Cardiac muscle cell (in vitro differentiated cells and primary cell): Measurements from ENCODE around the gene ZSWIM6. TPM values are rescaled to one million over a fixed set of nuclear protein-coding genes. Genes with fewer than 3 reads are reported as not detected.

Experiments used
- DNase-seq, 2 donors: peaks; one replicate each; pipeline versions ENCODE4 v3.0.0 to v3.0.0-alpha.2; 2010 to 2017; ENCODE audit warnings: low read depth in 1 of 2, low spot score in 1 of 2
- H3K27ac ChIP-seq: fragments of 200-600 bp; sonication (generic); 2 replicates; pipeline ENCODE4 v1.5.1; 2016
- H3K27me3 ChIP-seq: fragments of 200-600 bp; sonication (generic); 2 replicates; pipeline ENCODE4 v1.6.0; 2016; ENCODE audit warnings: control low read depth
- H3K36me3 ChIP-seq: fragments of 200-600 bp; sonication (generic); 2 replicates; pipeline ENCODE4 v1.5.1; 2016; ENCODE audit warnings: control low read depth
- H3K4me1 ChIP-seq: fragments of 200-600 bp; sonication (generic); 2 replicates; pipeline ENCODE4 v1.8.1; 2017; ENCODE audit warnings: low read depth, mild to moderate bottlenecking, mixed run types
- H3K4me3 ChIP-seq: fragments of 200-600 bp; sonication (generic); 2 replicates; pipeline ENCODE4 v1.5.1; 2016; ENCODE audit warnings: mild to moderate bottlenecking
- H3K9me3 ChIP-seq: fragments of 200-600 bp; sonication (generic); 2 replicates; pipeline ENCODE4 v1.5.1; 2017; ENCODE audit warnings: low read depth, mild to moderate bottlenecking, control low read depth
- polyA plus RNA-seq: library from polyadenylated mRNA; unstranded; fragments of >200 nt; fragmentation: Nextera tagmentation; extraction: Ambion mirVana; gene quantifications from 2 replicates; pipeline ENCODE4 v1.2.1, GENCODE V29; 2016
- total RNA-seq: library from RNA; depleted of rRNA; stranded (reverse); fragments of >200 nt; gene quantifications from 2 replicates; pipeline ENCODE4 v1.2.3, GENCODE V29; 2016
- TF ChIP-seq, protein P1 (sequence below): IDR thresholded peaks from 2 replicates; pipeline ENCODE4 v1.5.1; 2012; ENCODE audit warnings: low read depth, mild to moderate bottlenecking, low read length

Gene ZSWIM6
- total and polyA plus RNA-seq, 2 experiments from 2014 or later: 3.4 to 8.3 TPM

DNA sequence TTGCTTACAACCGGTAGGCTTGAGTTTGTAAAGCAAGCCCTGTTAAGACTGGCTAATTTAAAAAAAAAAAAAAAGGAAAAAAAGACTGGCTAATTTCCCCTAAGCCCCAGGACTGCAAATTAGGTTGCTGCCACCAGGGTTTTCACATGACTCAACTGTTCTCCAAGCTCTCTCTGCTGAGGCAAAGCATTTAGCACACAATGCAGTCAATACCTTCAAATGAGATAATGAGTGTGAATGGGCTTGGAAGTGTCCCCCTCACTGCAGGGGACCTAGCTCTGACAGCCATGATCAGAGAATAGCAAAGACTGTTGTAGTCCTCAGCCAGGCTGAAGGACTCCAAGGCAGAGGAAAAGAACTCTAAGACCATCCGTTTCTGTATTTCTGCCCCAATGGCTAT, 42.8 kb upstream of the ZSWIM6 start:
- TF ChIP-seq, protein P1, sequence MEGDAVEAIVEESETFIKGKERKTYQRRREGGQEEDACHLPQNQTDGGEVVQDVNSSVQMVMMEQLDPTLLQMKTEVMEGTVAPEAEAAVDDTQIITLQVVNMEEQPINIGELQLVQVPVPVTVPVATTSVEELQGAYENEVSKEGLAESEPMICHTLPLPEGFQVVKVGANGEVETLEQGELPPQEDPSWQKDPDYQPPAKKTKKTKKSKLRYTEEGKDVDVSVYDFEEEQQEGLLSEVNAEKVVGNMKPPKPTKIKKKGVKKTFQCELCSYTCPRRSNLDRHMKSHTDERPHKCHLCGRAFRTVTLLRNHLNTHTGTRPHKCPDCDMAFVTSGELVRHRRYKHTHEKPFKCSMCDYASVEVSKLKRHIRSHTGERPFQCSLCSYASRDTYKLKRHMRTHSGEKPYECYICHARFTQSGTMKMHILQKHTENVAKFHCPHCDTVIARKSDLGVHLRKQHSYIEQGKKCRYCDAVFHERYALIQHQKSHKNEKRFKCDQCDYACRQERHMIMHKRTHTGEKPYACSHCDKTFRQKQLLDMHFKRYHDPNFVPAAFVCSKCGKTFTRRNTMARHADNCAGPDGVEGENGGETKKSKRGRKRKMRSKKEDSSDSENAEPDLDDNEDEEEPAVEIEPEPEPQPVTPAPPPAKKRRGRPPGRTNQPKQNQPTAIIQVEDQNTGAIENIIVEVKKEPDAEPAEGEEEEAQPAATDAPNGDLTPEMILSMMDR: no peak
- no peak for DNase-seq
- Histone ChIP-seq H3K27me3 (no peaks in the 10 kb centered on the region), H3K27ac (no peak overlapping the region), H3K4me1 (no peaks in the 10 kb centered on the region), H3K4me3 (no peak overlapping the region), H3K9me3 (no peaks in the 10 kb centered on the region), H3K36me3 (no peaks in the 10 kb centered on the region)

DNA sequence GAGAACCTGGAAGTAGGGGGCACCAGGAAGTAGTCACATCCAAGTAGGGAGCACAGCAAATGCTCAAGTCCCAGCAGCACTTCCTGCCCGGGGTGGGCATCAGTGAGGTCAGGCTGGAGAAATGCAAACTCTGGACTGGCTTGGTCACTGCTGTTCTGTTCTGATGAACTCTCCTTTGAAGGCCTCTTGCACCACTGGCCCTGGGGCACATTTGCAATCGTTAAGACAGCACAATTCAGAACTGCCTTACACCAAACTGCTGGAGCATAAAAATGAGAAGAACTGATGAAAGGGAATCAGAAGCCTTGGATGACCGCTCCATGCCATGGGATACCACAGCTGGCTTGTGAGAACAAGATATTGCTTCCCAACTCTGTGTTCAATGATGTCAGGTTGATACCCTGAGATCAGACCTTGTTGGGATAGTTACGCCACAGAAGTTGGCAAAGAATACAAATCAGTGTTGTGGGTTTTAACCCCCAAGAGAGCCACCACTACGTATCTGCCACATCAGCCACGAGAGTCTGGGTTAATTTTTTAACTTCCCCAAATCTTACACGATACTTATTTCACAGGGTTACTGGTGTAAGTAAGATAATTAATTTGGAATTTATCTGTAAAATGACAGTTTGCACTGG, 42.3 kb upstream of the ZSWIM6 start:
- Histone ChIP-seq H3K36me3 (no peaks in the 10 kb centered on the region), H3K9me3 (no peaks in the 10 kb centered on the region), H3K27ac (no peak overlapping the region), H3K27me3 (no peaks in the 10 kb centered on the region), H3K4me1 (no peaks in the 10 kb centered on the region), H3K4me3 (no peak overlapping the region)
- DNase-seq: no peak
- TF ChIP-seq, protein P1: no peak

DNA sequence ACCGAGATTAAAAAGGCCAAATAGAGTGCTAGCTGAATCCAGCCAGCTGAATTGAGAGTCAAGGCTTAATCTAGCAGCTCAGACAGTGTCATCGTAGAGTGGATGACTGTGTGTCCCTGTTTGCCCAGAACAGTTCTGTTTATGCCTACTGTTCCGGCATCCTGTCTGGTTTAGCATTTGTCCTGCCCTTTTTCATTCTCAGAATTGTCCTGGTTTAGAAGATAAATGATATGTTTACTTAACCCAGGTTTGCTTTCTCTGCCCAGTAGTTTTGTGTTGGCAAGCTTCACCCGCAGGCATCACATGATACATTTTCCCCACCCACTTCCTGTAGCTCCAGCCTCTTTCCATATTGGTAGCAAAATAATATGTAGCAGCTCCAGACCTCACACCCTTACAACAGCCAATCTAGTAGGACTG, 41.3 kb upstream of the ZSWIM6 start:
- H3K4me3 ChIP-seq: no peak overlapping the region
- H3K4me1 ChIP-seq: no peaks in the 10 kb centered on the region
- no peaks in the 10 kb centered on the region for H3K27me3 ChIP-seq
- no peak overlapping the region for H3K27ac ChIP-seq
- TF ChIP-seq, protein P1: no peak
- no peaks in the 10 kb centered on the region for H3K9me3 ChIP-seq
- no peak for DNase-seq
- H3K36me3 ChIP-seq: no peaks in the 10 kb centered on the region

DNA sequence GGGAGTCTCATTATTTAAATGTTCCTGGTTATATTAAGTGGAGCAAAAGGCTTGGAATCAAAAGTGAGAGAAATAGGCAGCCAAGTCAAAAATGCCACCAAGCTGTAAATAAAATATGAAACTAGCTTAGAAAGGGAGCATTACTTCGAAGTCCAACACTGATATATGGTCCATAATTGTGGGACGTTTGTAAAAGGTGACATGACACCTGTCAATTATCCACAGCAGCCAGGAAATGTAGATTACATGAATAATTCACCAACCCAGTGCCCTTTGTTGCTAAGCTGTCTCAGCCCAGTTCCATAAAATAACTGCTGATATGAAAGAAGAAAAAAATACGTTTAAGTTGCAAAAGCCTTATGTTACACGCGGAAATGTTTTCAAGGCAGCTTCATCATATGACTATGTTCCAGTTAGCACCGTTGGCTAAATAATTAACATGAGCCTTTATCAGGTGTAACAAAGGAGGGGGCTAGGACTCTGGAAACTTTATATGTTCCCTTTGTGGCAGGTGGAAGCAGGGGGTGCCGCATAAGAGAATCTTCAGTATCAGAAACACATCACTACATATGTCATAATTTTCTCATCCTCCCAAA, 39.9 kb upstream of the ZSWIM6 start:
- Histone ChIP-seq H3K36me3 (no peaks in the 10 kb centered on the region), H3K27me3 (no peaks in the 10 kb centered on the region), H3K4me3 (no peak overlapping the region), H3K9me3 (no peaks in the 10 kb centered on the region), H3K4me1 (no peaks in the 10 kb centered on the region), H3K27ac (no peak overlapping the region)
- DNase-seq: no peak
- TF ChIP-seq, protein P1: no peak

DNA sequence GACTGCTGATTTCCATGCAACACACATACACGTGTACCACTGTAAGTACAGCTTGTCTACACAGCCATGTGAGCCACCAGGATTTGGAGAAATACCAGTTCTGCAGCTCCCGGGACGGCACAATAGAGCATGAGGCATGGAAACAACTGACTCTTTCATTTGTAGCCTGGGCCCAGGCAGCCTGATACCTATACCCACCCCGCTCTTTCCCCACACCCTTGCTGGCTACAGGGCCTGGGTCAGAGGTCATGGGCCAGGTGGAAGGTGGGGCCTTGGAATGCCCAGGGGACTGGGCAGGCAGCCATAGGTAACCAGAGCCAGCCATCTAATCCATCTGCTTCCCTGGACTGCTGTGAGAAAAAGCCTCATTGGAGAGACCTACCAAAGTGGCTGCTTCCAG, 39.0 kb upstream of the ZSWIM6 start:
- no peaks in the 10 kb centered on the region for H3K27me3 ChIP-seq
- no peaks in the 10 kb centered on the region for H3K36me3 ChIP-seq
- no peaks in the 10 kb centered on the region for H3K4me1 ChIP-seq
- TF ChIP-seq, protein P1: no peak
- H3K4me3 ChIP-seq: no peak overlapping the region
- H3K9me3 ChIP-seq: no peaks in the 10 kb centered on the region
- no peak overlapping the region for H3K27ac ChIP-seq
- no peak for DNase-seq
